Thoracic aorta (tissue), 2 donors: ENCODE data around the gene GALR3. TPM values are rescaled to one million over a fixed set of nuclear protein-coding genes. Genes with fewer than 3 reads are reported as not detected.
A peak's percentile ranks its signal among the peaks of the same experiment; 100 is the strongest.

ENCODE experiments used
- ATAC-seq: fragments of 150-250 bp; one replicate; pipeline ENCODE4 v1.8.0; 2017; ENCODE audit warnings: low read depth; ENCODE audit not compliant: insufficient number of reproducible peaks, low FRiP score
- DNase-seq: peaks from one replicate; pipeline ENCODE4 v3.0.0-alpha.2; 2020; ENCODE audit warnings: low spot score
- H3K27ac ChIP-seq, 2 donors: fragments of 200-600 bp; sonication (generic); 1 replicate in 1 of 2; 2 replicates in 1 of 2; pipeline ENCODE4 v1.5.1; 2016; ENCODE audit warnings: mild to moderate bottlenecking in 2 of 2, moderate library complexity in 2 of 2
- H3K27me3 ChIP-seq: fragments of 200-600 bp; sonication (generic); replicated peaks from 2 replicates; pipeline ENCODE4 v1.6.0; 2016; ENCODE audit warnings: mild to moderate bottlenecking; ENCODE audit not compliant: insufficient read depth
- H3K36me3 ChIP-seq: fragments of 200-600 bp; sonication (generic); one replicate; pipeline ENCODE4 v1.5.1; 2016
- H3K4me1 ChIP-seq, 2 donors: fragments of 200-600 bp; sonication (generic); 1 replicate in 1 of 2; 2 replicates in 1 of 2; pipeline versions ENCODE4 v1.5.1 to v1.6.0; 2016; ENCODE audit warnings: low read depth in 2 of 2, mild to moderate bottlenecking in 1 of 2; ENCODE audit not compliant: control insufficient read depth in 1 of 2
- H3K4me3 ChIP-seq: fragments of 200-600 bp; sonication (generic); 2 replicates; pipeline ENCODE4 v1.5.1; 2016; ENCODE audit warnings: mild to moderate bottlenecking
- H3K9me3 ChIP-seq: fragments of 200-600 bp; sonication (generic); 2 replicates; pipeline ENCODE4 v1.5.1; 2016
- total RNA-seq, 2 donors: library from RNA; depleted of rRNA; stranded (reverse); fragments of >200 nt; gene quantifications; one replicate each; pipeline versions ENCODE4 v1.1.0 to v1.2.3, GENCODE V29; 2016
- TF ChIP-seq, protein P1 (sequence below): fragments of 200-600 bp; sonication (generic); IDR thresholded peaks from one replicate; pipeline ENCODE4 v1.5.1; 2019; ENCODE audit warnings: antibody characterized with exemption

Gene GALR3
- total RNA-seq, 2 donors from 2014 or later, result not detected

DNA sequence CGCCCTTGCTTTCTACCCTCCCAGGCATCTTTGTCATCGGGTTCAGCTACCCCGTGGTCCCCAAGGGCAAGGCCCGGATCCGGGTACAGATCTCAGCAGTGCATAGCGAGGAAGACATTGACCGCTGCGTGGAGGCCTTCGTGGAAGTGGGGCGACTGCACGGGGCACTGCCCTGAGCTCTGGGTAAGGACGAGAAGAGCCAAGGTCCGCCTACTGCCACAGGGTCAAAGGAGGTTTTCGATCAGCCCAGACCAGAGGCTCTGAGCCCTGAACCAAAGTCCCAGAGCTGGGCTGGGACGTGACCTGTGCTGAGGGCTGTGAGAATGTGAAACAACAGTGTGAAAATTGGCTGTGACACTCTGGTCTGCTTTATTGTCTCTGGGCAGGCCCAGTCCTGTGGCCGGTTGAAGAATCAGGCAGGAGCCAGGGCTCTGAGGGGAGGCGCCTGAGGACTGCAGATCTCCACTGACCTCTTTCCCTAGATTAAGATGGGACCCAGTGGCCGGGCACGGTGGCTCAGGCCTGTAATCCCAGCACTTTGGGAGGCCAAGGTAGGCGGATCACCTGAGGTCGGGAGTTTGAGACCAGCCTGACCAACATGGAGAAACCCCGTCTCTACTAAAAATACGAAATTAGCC lies 6.5 kb upstream of the GALR3 start:
- Histone ChIP-seq H3K27ac (no peak overlapping the region), H3K36me3 (no peaks in the 10 kb centered on the region), H3K9me3 (no peaks in the 10 kb centered on the region), H3K27me3 (no peaks in the 10 kb centered on the region), H3K4me3 (no peak overlapping the region), H3K4me1 (peaks cover 13 to 18% of the 10 kb centered on the region in 2 donors)
- TF ChIP-seq, protein P1, sequence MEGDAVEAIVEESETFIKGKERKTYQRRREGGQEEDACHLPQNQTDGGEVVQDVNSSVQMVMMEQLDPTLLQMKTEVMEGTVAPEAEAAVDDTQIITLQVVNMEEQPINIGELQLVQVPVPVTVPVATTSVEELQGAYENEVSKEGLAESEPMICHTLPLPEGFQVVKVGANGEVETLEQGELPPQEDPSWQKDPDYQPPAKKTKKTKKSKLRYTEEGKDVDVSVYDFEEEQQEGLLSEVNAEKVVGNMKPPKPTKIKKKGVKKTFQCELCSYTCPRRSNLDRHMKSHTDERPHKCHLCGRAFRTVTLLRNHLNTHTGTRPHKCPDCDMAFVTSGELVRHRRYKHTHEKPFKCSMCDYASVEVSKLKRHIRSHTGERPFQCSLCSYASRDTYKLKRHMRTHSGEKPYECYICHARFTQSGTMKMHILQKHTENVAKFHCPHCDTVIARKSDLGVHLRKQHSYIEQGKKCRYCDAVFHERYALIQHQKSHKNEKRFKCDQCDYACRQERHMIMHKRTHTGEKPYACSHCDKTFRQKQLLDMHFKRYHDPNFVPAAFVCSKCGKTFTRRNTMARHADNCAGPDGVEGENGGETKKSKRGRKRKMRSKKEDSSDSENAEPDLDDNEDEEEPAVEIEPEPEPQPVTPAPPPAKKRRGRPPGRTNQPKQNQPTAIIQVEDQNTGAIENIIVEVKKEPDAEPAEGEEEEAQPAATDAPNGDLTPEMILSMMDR, result no peak
- DNase-seq (no peak), ATAC-seq (no peak)

DNA sequence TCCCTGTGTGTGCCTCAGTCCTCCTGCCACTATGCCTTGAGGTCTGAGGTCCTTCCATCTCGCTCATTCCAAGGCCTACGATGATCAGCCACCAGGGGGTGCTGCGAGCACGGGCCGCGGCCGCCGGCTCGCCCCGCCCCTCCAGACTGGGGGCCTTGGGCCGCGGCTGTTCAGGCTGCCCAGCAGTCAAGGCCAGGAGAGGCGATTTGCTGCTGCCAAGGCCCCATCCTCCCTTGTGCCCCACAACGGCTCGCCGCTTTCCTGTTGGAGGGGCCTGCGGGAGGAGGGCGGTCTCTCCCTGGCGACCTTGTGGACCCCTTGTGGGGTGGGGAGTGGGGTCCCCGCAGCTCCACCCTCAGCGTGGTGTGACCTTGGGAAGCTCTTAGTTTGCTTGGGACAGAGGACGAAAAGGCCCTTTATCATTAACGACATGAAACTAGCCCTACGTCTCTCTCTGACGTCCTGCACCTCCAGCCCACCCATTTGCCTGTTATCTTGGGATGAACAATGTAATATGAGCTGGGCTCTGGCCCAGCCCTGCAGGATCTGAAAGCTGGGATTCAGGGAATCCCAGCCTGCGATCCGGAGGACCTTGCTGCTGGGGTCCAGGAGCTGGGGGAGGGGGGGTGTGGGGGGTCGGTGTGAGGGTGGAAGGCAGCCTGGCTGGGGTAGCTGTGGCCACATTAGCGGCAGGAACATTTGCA lies 5.3 kb upstream of the GALR3 start:
- Histone ChIP-seq H3K4me3 (peak overlapping the region; percentile 67), H3K4me1 (peaks cover 13 to 18% of the 10 kb centered on the region in 2 donors), H3K36me3 (no peaks in the 10 kb centered on the region), H3K27me3 (no peaks in the 10 kb centered on the region), H3K27ac (no peak overlapping the region), H3K9me3 (no peaks in the 10 kb centered on the region)
- TF ChIP-seq, protein P1, result peak; percentile 95
- DNase-seq (no peak), ATAC-seq (peak; percentile 52)

DNA sequence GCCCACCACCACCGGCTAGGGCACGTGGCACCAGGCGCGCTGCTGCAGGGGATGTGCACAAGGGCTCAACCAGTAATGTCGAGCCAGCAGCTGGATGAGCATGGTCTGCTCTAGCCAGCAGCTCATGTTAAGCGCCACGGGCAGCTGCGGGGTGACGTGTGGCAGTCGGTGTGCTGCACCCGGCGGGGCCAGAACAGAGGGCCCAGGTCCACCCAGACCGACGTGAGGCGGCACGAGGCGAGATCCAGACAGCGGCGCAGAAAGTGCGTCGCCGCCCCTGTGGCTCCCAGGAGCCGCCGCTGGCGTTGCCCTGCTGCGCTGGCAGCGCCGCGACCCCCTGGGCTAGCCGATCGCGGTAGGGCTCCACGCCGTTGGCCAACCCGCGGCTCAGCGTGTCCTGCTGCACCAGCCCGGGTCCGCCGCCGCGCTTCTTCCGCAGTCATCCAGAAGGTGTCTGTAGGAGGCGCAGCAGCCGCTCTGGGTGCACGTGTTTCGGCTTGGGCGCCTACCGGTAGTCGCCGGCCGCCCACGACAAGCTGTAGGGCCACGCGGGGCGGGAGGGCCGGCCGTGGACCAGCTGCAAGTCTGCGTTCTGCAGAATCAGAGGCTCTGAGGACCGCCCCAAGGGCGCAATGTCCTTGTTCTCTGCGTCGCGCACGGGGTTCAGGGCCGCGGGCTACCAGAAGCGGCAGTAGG lies 4.6 kb upstream of the GALR3 start:
- ATAC-seq (no peak), DNase-seq (no peak)
- H3K27ac ChIP-seq, result no peak overlapping the region

DNA sequence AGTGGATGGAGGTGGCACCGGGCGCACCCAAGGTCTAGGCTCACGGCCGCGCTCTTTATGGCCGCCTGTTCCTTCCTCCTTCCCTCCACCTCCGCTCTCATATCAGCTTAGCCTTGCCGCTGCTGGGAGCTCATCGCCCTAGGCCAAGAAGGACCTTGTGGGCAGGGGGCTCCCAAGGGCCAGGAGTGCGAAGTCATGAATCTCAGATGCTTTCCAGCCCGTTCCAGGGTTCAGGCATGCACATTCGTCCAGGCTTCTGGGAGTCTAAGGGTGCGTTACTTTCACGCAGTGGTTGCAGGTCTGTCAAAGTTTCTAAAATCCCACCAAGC lies 4.1 kb upstream of the GALR3 start:
- Histone ChIP-seq H3K27ac (no peak overlapping the region), H3K9me3 (no peaks in the 10 kb centered on the region), H3K36me3 (no peaks in the 10 kb centered on the region), H3K4me3 (peak overlapping the region; percentile 67), H3K4me1 (peaks cover 13 to 18% of the 10 kb centered on the region in 2 donors), H3K27me3 (no peaks in the 10 kb centered on the region)
- TF ChIP-seq, protein P1, result no peak
- no peak for DNase-seq
- ATAC-seq, result no peak

More for the DNA sequence above, 4.6 kb upstream of the GALR3 start:
- TF ChIP-seq, protein P1, result no peak
- peak overlapping the region; percentile 67 for H3K4me3 ChIP-seq
- no peaks in the 10 kb centered on the region for H3K36me3 ChIP-seq
- peaks cover 13 to 18% of the 10 kb centered on the region in 2 donors for H3K4me1 ChIP-seq
- H3K9me3 ChIP-seq, result no peaks in the 10 kb centered on the region
- no peaks in the 10 kb centered on the region for H3K27me3 ChIP-seq

DNA sequence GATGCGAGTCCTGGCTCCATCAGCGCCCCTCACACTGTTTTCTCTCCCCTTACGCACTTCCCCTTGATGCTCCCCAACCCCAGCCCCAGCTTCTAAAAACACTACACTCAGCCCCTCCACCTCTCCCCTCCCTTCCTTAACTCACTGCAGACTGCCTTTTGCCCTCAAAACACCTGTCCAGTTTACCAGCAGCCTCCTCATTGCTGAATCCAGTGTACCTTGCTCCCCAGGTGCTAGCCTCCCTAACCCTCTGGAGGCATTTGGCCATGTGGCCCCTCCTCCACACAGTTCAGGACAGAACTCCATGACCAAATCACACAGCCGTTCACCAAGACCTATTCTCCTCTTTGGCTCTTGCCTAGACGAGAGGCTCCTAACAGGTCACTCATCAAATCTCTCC lies 2.8 kb upstream of the GALR3 start:
- H3K4me3 ChIP-seq, result no peak overlapping the region
- no peak for DNase-seq
- H3K4me1 ChIP-seq, result peaks cover 13 to 24% of the 10 kb centered on the region in 2 donors
- H3K27ac ChIP-seq, result no peak overlapping the region
- no peaks in the 10 kb centered on the region for H3K9me3 ChIP-seq
- no peaks in the 10 kb centered on the region for H3K36me3 ChIP-seq
- ATAC-seq, result no peak
- TF ChIP-seq, protein P1, result no peak
- H3K27me3 ChIP-seq, result no peaks in the 10 kb centered on the region
